HCT116 (cell line): ENCODE measurements around the gene COX18. TPM values are rescaled to one million over a fixed set of nuclear protein-coding genes. Genes with fewer than 3 reads are reported as not detected.

Experiments used
- ATAC-seq: fragments of 200-7000 bp; cut with Tn5 transposase; 2 replicates; pipeline ENCODE4 v1.9.1; 2020; ENCODE audit warnings: mild to moderate bottlenecking, moderate library complexity
- BruUV-seq: library from RNA; stranded (reverse); fragments of 400-500 nt; replicated peaks from 2 replicates; lab custom pipeline; 2021; lab: Mats Ljungman, UMichigan
- CTCF ChIA-PET: fragments of 300-600 bp; sonication (Branson Sonifier 250); formaldehyde crosslinking; loops from one replicate; lab custom pipeline; 2021; ENCODE audit warnings: antibody characterized with exemption; lab: Charles Lee
- POLR2A ChIA-PET: fragments of 300-600, 350-600 bp; sonication (Branson Sonifier 250); formaldehyde crosslinking; loops from one replicate; lab custom pipeline; 2021; ENCODE audit warnings: antibody characterized with exemption; lab: Charles Lee
- RAD21 ChIA-PET, 2 experiments: fragments of 300-600 bp; sonication (Branson Sonifier 250); formaldehyde crosslinking; loops; one replicate each; lab custom pipeline; 2023; ENCODE audit warnings: low total read pairs in 2 of 2; ENCODE audit not compliant: uncharacterized antibody in 2 of 2, unreplicated experiment in 2 of 2, low non-redundant PET in 1 of 2; lab: Charles Lee
- DNase-seq: peaks from one replicate; pipeline ENCODE4 v3.0.0-alpha.2; 2010; ENCODE audit warnings: low read depth, low spot score
- H2AFZ ChIP-seq: fragments of 200-600 bp; shearing (Covaris generic), sonication (generic); 2 replicates; pipeline ENCODE4 v1.6.1; 2017; ENCODE audit warnings: low read depth, mixed run types, mixed read lengths, antibody characterized with exemption, low read length; ENCODE audit not compliant: poor library complexity, severe bottlenecking
- H3K27ac ChIP-seq: 2 replicates; pipeline ENCODE4 v1.5.1; 2012; ENCODE audit warnings: low read depth, low read length
- H3K27me3 ChIP-seq: fragments of 200-600 bp; sonication (generic); 2 replicates; pipeline ENCODE4 v1.6.1; 2016; ENCODE audit warnings: mixed run types, low read length, mixed read lengths; ENCODE audit not compliant: insufficient read depth
- H3K36me3 ChIP-seq, 2 experiments: fragments of 200-500 bp in 1 of 2; fragments of 200-600 bp in 1 of 2; sonication (Bioruptor generic) in 1 of 2; sonication (generic) in 1 of 2; 2 replicates each; pipeline versions ENCODE4 v1.5.1 to v1.6.1; 2014 to 2016; ENCODE audit warnings: low read length in 2 of 2, inconsistent platforms in 1 of 2, mixed read lengths in 1 of 2, mixed run types in 1 of 2; ENCODE audit not compliant: insufficient read depth in 2 of 2, control insufficient read depth in 1 of 2
- H3K4me1 ChIP-seq, 2 experiments: fragments of 200-600 bp in 1 of 2; sonication (generic) in 1 of 2; 2 replicates each; pipeline versions ENCODE4 v1.5.1 to v1.6.1; 2012 to 2017; ENCODE audit warnings: low read length in 2 of 2, inconsistent platforms in 1 of 2, mild to moderate bottlenecking in 1 of 2, mixed read lengths in 1 of 2, mixed run types in 1 of 2, moderate library complexity in 1 of 2; ENCODE audit not compliant: insufficient read depth in 2 of 2, control insufficient read depth in 1 of 2
- H3K4me2 ChIP-seq: fragments of 200-600 bp; sonication (generic); 2 replicates; pipeline ENCODE4 v1.6.1; 2017; ENCODE audit warnings: mixed run types, low read length, mixed read lengths
- H3K4me3 ChIP-seq, 2 experiments: fragments of 200-600 bp in 1 of 2; sonication (generic) in 1 of 2; replicated peaks in 1 of 2; 2 replicates each; pipeline ENCODE4 v1.5.1; 2011 to 2016; ENCODE audit warnings: low read length in 2 of 2, control low read depth in 1 of 2, low read depth in 1 of 2, mild to moderate bottlenecking in 1 of 2, mixed read lengths in 1 of 2, mixed run types in 1 of 2
- H3K79me2 ChIP-seq: fragments of 200-600 bp; sonication (generic); 2 replicates; pipeline ENCODE4 v1.6.1; 2017; ENCODE audit warnings: mild to moderate bottlenecking, mixed run types, low read length, moderate library complexity, mixed read lengths; ENCODE audit not compliant: insufficient read depth
- H3K9ac ChIP-seq: fragments of 200-600 bp; sonication (generic); 2 replicates; pipeline ENCODE4 v1.6.1; 2016; ENCODE audit warnings: low read length, mixed read lengths
- H3K9me2 ChIP-seq: fragments of 200-600 bp; sonication (generic), shearing (Covaris generic); 2 replicates; pipeline ENCODE4 v1.6.1; 2017; ENCODE audit warnings: mixed run types, mild to moderate bottlenecking, moderate library complexity; ENCODE audit not compliant: insufficient read depth
- H3K9me3 ChIP-seq, 2 experiments: fragments of 200-500 bp in 1 of 2; fragments of 200-600 bp in 1 of 2; sonication (Bioruptor generic) in 1 of 2; sonication (generic) in 1 of 2; 2 replicates each; pipeline ENCODE4 v1.6.1; 2014 to 2017; ENCODE audit warnings: low read length in 2 of 2, mixed read lengths in 2 of 2, inconsistent platforms in 1 of 2, low read depth in 1 of 2, mild to moderate bottlenecking in 1 of 2, mixed run types in 1 of 2, moderate library complexity in 1 of 2; ENCODE audit not compliant: control insufficient read depth in 1 of 2, insufficient read depth in 1 of 2
- H4K20me1 ChIP-seq: fragments of 200-600 bp; sonication (generic), shearing (Covaris generic); 2 replicates; pipeline ENCODE4 v1.6.1; 2017; ENCODE audit warnings: mixed run types, mild to moderate bottlenecking, moderate library complexity; ENCODE audit not compliant: insufficient read depth
- CEBPB ChIP-seq: IDR thresholded peaks from 2 replicates; pipeline ENCODE4 v1.6.1; 2012; ENCODE audit warnings: low read depth
- CTCF ChIP-seq, 3 experiments: fragments of 200-600 bp in 1 of 3; sonication (generic) in 1 of 3; IDR thresholded peaks in 2 of 3; conservative IDR thresholded peaks in 1 of 3; 2 replicates each; pipeline ENCODE4 v1.5.1; 2012 to 2017; ENCODE audit warnings: low read depth in 2 of 3, low read length in 2 of 3, antibody characterized with exemption in 1 of 3, borderline replicate concordance in 1 of 3, control low read depth in 1 of 3, mild to moderate bottlenecking in 1 of 3, mixed read lengths in 1 of 3, mixed run types in 1 of 3, moderate library complexity in 1 of 3; ENCODE audit not compliant: insufficient read depth in 1 of 3
- EGR1 ChIP-seq: IDR thresholded peaks from 2 replicates; pipeline ENCODE4 v1.6.1; 2012; ENCODE audit warnings: low read depth
- ELF1 ChIP-seq: IDR thresholded peaks from 2 replicates; pipeline ENCODE4 v1.6.1; 2012; ENCODE audit warnings: low read depth, borderline replicate concordance
- EZH2phosphoT487 ChIP-seq: fragments of 200-600 bp; IDR thresholded peaks from 2 replicates; pipeline ENCODE4 v1.6.1; 2018; ENCODE audit warnings: antibody characterized with exemption, borderline replicate concordance
- FOSL1 ChIP-seq: IDR thresholded peaks from 2 replicates; pipeline ENCODE4 v1.6.1; 2012; ENCODE audit warnings: low read depth
- JUND ChIP-seq: IDR thresholded peaks from 2 replicates; pipeline ENCODE4 v1.6.1; 2012
- MAX ChIP-seq: IDR thresholded peaks from 2 replicates; pipeline ENCODE4 v1.6.1; 2012
- POLR2A ChIP-seq: IDR thresholded peaks from 2 replicates; pipeline ENCODE4 v1.7.0; 2011; ENCODE audit warnings: borderline replicate concordance; ENCODE audit not compliant: insufficient read depth, insufficient read length; ENCODE audit errors: extremely low read depth
- RAD21 ChIP-seq: IDR thresholded peaks from 2 replicates; pipeline ENCODE4 v1.6.1; 2012; ENCODE audit warnings: low read depth, mild to moderate bottlenecking
- SIN3A ChIP-seq: IDR thresholded peaks from 2 replicates; pipeline ENCODE4 v1.6.1; 2012; ENCODE audit warnings: low read depth
- SP1 ChIP-seq: IDR thresholded peaks from 2 replicates; pipeline ENCODE4 v1.6.1; 2012; ENCODE audit warnings: low read depth
- YY1 ChIP-seq: IDR thresholded peaks from 2 replicates; pipeline ENCODE4 v1.6.1; 2011; ENCODE audit warnings: low read length, low read depth, moderate library complexity, mild to moderate bottlenecking; ENCODE audit not compliant: insufficient replicate concordance; ENCODE audit errors: extremely low read depth
- ZBTB33 ChIP-seq: IDR thresholded peaks from 2 replicates; pipeline ENCODE4 v1.6.1; 2011; ENCODE audit warnings: mild to moderate bottlenecking, low read length, moderate library complexity; ENCODE audit not compliant: insufficient replicate concordance; ENCODE audit errors: extremely low read depth
- ZFX ChIP-seq: fragments of 450-650 bp; IDR thresholded peaks from 2 replicates; pipeline ENCODE4 v1.6.1; 2017
- intact Hi-C: fragments of 100-400 bp; cut with micrococcal nuclease; formaldehyde crosslinking; loops from 2 replicates; pipeline ENCODE4 v1.10.0; 2022
- total RNA-seq: library from RNA; stranded (reverse); gene quantifications from one replicate; pipeline ENCODE4 v1.2.1, GENCODE V29; 2021; ENCODE audit not compliant: unreplicated experiment
- TF ChIP-seq, protein P1 (sequence below): IDR thresholded peaks from 2 replicates; pipeline ENCODE4 v1.6.1; 2012; ENCODE audit warnings: low read depth

The COX18 gene
- total RNA-seq, 1 experiment from 2014 or later = 12.5 TPM

DNA sequence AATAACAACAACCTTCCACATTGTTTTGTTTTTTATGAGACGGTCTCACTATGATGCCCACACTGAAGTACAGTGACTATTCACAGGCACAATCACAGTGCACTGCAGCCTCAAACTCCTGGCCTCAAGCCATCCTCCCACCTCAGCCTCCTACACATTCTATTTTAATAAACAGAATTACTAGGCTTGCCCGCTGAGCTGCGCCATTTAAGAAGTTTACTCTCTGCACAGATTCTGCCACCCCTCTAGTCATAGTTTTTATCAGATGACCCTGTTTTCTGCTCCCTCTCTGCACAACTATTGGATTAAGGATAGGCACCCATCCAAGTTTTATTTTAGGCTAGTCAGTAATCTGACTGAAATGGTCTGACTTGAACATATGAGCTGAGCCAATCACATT is 11.3 kb upstream of the COX18 start:
- no peaks in the 10 kb centered on the region; the same call in 1 of the 2 replicates for H4K20me1 ChIP-seq
- H3K4me1 ChIP-seq = peaks cover 0 to 6% of the 10 kb centered on the region in 2 experiments; a peak in 1 of 4 replicates
- intact Hi-C loops = no loop called here
- H3K4me2 ChIP-seq = no peak overlapping the region
- H3K36me3 ChIP-seq = peaks cover 14 to 35% of the 10 kb centered on the region in 2 experiments; a peak in 3 of 4 replicates
- no peak overlapping the region for H3K4me3 ChIP-seq
- H3K27ac ChIP-seq = no peak overlapping the region
- no peak for TF ChIP-seq YY1
- TF ChIP-seq SP1 = no peak
- TF ChIP-seq, protein P1, sequence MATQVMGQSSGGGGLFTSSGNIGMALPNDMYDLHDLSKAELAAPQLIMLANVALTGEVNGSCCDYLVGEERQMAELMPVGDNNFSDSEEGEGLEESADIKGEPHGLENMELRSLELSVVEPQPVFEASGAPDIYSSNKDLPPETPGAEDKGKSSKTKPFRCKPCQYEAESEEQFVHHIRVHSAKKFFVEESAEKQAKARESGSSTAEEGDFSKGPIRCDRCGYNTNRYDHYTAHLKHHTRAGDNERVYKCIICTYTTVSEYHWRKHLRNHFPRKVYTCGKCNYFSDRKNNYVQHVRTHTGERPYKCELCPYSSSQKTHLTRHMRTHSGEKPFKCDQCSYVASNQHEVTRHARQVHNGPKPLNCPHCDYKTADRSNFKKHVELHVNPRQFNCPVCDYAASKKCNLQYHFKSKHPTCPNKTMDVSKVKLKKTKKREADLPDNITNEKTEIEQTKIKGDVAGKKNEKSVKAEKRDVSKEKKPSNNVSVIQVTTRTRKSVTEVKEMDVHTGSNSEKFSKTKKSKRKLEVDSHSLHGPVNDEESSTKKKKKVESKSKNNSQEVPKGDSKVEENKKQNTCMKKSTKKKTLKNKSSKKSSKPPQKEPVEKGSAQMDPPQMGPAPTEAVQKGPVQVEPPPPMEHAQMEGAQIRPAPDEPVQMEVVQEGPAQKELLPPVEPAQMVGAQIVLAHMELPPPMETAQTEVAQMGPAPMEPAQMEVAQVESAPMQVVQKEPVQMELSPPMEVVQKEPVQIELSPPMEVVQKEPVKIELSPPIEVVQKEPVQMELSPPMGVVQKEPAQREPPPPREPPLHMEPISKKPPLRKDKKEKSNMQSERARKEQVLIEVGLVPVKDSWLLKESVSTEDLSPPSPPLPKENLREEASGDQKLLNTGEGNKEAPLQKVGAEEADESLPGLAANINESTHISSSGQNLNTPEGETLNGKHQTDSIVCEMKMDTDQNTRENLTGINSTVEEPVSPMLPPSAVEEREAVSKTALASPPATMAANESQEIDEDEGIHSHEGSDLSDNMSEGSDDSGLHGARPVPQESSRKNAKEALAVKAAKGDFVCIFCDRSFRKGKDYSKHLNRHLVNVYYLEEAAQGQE = no peak
- no peak for TF ChIP-seq ZBTB33
- no peak for TF ChIP-seq SIN3A
- TF ChIP-seq MAX = no peak
- TF ChIP-seq RAD21 = no peak
- no peak for TF ChIP-seq FOSL1
- TF ChIP-seq CTCF (IDR thresholded peaks at IDR 0.05 in 2 of 3, conservative IDR thresholded peaks at IDR 0.05 in 1 of 3; ENCODE audit: borderline replicate concordance in 1 of 3, insufficient read depth in 1 of 3, low read depth in 2 of 3, low read length in 2 of 3) = no peak
- TF ChIP-seq ZFX = no peak
- no peak for TF ChIP-seq EGR1
- TF ChIP-seq EZH2phosphoT487 = no peak
- no peak for TF ChIP-seq ELF1
- TF ChIP-seq JUND = no peak
- no peak for TF ChIP-seq POLR2A
- TF ChIP-seq CEBPB = no peak
- no peaks in the 10 kb centered on the region for H3K27me3 ChIP-seq
- H3K9ac ChIP-seq = no peak overlapping the region
- no peaks in the 10 kb centered on the region for H3K9me3 ChIP-seq
- peaks cover 40% of the 10 kb centered on the region for H3K79me2 ChIP-seq
- ATAC-seq (no peak), DNase-seq (no peak)
- H3K9me2 ChIP-seq = no peaks in the 10 kb centered on the region
- H2AFZ ChIP-seq = no peak overlapping the region
- ChIA-PET RAD21 (no interaction called here), CTCF (no interaction called here), POLR2A (no interaction called here)
- BruUV-seq = no TSS peak
